RWPE1 (cell line): ENCODE results near the gene SAT1.

ENCODE experiments used
- CTCF ChIA-PET: fragments of 350-600 bp; sonication (Branson Sonifier 250); formaldehyde crosslinking; extraction: SDS; loops from one replicate; lab custom pipeline; 2021; lab: Yijun Ruan, JAX
- POLR2A ChIA-PET: fragments of 400-600 bp; formaldehyde crosslinking; extraction: SDS; loops from one replicate; lab custom pipeline; 2020; ENCODE audit warnings: antibody characterized with exemption; ENCODE audit not compliant: low non-redundant PET; lab: Yijun Ruan, JAX
- DNase-seq: peaks from one replicate; pipeline ENCODE4 v3.0.0; 2012; ENCODE audit warnings: low spot score
- H3K27ac ChIP-seq: fragments of 450-650 bp; 2 replicates; pipeline ENCODE4 v1.5.1; 2017
- TF ChIP-seq, protein P1 (sequence below): fragments of 450-650 bp; conservative IDR thresholded peaks from 2 replicates; pipeline ENCODE4 v1.5.1; 2017; ENCODE audit warnings: low read depth, mild to moderate bottlenecking

Gene SAT1

DNA sequence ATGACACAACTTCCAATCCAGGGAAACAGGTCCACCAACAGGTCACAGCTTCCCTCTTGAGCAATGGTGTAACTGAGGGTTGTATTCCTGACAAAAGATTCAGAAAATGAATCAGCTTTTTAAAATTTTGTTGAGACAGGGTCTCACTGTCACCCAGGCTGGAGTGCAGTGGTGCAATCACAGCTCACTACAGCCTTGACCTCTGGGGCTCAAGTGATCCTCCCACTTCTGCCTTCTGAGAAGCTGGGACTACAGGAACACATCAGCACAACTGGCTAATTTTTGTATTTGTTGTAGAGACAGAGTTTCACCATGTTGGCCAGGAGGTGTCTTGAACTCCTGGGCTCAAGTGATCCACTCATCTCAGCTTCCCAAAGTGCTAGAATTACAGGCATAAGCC lies 43.7 kb downstream of the SAT1 start:
- POLR2A ChIA-PET = no interaction called here

DNA sequence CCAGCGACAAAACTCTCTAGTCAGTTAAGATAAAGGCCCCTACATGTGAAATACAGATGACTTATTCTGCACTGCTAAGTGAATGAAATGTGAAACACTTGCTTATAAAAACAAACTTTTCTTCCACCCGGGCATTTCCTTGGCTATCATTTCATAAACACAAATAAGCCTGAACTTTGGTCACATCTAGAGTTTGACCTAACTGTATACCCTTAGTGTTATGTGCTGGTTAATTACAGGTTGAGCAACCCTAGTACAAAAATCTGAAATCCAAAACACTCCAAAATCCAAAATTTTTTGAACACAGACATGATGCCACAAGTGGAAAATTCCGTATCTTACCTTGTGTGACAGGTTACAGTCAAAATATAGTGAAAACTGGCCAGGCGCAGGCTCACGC lies 45.9 kb downstream of the SAT1 start:
- ChIA-PET CTCF (no interaction called here), POLR2A (no interaction called here)
- no peak overlapping the region for H3K27ac ChIP-seq
- no peak for DNase-seq
- TF ChIP-seq, protein P1, sequence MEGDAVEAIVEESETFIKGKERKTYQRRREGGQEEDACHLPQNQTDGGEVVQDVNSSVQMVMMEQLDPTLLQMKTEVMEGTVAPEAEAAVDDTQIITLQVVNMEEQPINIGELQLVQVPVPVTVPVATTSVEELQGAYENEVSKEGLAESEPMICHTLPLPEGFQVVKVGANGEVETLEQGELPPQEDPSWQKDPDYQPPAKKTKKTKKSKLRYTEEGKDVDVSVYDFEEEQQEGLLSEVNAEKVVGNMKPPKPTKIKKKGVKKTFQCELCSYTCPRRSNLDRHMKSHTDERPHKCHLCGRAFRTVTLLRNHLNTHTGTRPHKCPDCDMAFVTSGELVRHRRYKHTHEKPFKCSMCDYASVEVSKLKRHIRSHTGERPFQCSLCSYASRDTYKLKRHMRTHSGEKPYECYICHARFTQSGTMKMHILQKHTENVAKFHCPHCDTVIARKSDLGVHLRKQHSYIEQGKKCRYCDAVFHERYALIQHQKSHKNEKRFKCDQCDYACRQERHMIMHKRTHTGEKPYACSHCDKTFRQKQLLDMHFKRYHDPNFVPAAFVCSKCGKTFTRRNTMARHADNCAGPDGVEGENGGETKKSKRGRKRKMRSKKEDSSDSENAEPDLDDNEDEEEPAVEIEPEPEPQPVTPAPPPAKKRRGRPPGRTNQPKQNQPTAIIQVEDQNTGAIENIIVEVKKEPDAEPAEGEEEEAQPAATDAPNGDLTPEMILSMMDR = no peak

More for the DNA sequence above, 43.7 kb downstream of the SAT1 start:
- TF ChIP-seq, protein P1 = no peak
- no peak overlapping the region for H3K27ac ChIP-seq
- DNase-seq = no peak
- CTCF ChIA-PET = no interaction called here

DNA sequence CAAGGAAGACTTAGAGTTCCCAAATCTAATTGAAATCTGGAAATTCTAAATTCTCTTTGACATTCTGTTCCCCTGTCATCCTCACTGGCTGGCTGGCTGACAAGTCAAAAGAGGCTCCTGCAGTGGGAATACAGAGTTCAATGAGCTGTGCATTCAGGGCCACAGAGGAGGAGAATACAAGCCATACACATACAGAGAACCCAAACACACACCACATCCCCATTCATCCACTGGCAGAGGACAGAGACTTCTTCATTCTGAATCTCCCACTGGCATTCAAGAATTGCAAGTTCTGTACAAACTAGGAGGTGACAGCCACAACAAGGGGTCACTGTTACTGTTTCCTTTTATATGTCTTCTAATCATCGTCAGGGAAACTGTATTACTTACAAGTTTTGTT lies 49.7 kb downstream of the SAT1 start:
- TF ChIP-seq, protein P1 = no peak
- H3K27ac ChIP-seq = no peak overlapping the region
- CTCF ChIA-PET = no interaction called here
- POLR2A ChIA-PET = no interaction called here
- no peak for DNase-seq
